K562 (cell line): Measurements from ENCODE around the gene C14orf180. TPM values are rescaled to one million over a fixed set of nuclear protein-coding genes. Genes with fewer than 3 reads are reported as not detected.

Experiments
- ATAC-seq: fragments of 200-7000 bp; cut with Tn5 transposase; 3 replicates; pipeline ENCODE4 v1.9.1; 2020; ENCODE audit warnings: moderate library complexity
- BruUV-seq: library from RNA; stranded (reverse); fragments of 400-500 nt; replicated peaks from 2 replicates; lab custom pipeline; 2021; lab: Mats Ljungman, UMichigan
- CTCF ChIA-PET: fragments of 300-600 bp; formaldehyde crosslinking; extraction: SDS; loops from one replicate; lab custom pipeline; 2021; ENCODE audit warnings: low intra/inter-chr PET ratio; lab: Yijun Ruan, JAX
- POLR2A ChIA-PET: fragments of 300-600, 350-650 bp; sonication (Branson Sonifier 250); formaldehyde crosslinking; extraction: SDS; loops from one replicate; lab custom pipeline; 2021; ENCODE audit warnings: antibody characterized with exemption, inconsistent platforms; lab: Yijun Ruan, JAX
- DNase-seq, 4 experiments: peaks; one replicate each; pipeline versions ENCODE4 v3.0.0 to v3.0.0-alpha.2; 2011 to 2018; ENCODE audit warnings: low spot score in 3 of 4, mixed read lengths in 3 of 4; ENCODE audit errors: extremely low read depth in 1 of 4
- FAIRE-seq: peaks from 2 replicates; lab custom pipeline; 2011; peaks lifted over from hg19 to GRCh38; lab: Jason Lieb, UNC
- H2AFZ ChIP-seq: 2 replicates; pipeline ENCODE4 v1.6.0; 2011; ENCODE audit warnings: low read depth, low read length, control low read depth, inconsistent platforms
- H3K27ac ChIP-seq: fragments of 200-600 bp; 3 replicates; pipeline ENCODE4 v1.8.0; 2011; ENCODE audit warnings: low read depth, mild to moderate bottlenecking, control low read depth, inconsistent platforms, low read length, moderate library complexity, mixed read lengths; ENCODE audit errors: extremely low read depth
- H3K27me3 ChIP-seq, 2 experiments: fragments of 300-600 bp in 1 of 2; 2 replicates in 1 of 2; 3 replicates in 1 of 2; pipeline versions ENCODE4 v1.6.0 to v1.8.0; 2011; ENCODE audit warnings: inconsistent platforms in 2 of 2, low read length in 2 of 2, mild to moderate bottlenecking in 1 of 2, mixed read lengths in 1 of 2, moderate library complexity in 1 of 2; ENCODE audit not compliant: control insufficient read depth in 2 of 2, insufficient read depth in 2 of 2
- H3K36me3 ChIP-seq: fragments of 300-600 bp; 3 replicates; pipeline ENCODE4 v1.8.0; 2011; ENCODE audit warnings: mild to moderate bottlenecking, low read length, inconsistent platforms; ENCODE audit not compliant: control insufficient read depth, insufficient read depth
- H3K4me1 ChIP-seq, 2 experiments: fragments of 200-600 bp in 1 of 2; replicated peaks in 1 of 2; 2 replicates in 1 of 2; 3 replicates in 1 of 2; pipeline versions ENCODE4 v1.5.1 to v1.8.0; 2011; ENCODE audit warnings: inconsistent platforms in 2 of 2, low read length in 2 of 2, mild to moderate bottlenecking in 1 of 2, mixed read lengths in 1 of 2, moderate library complexity in 1 of 2; ENCODE audit not compliant: control insufficient read depth in 2 of 2, insufficient read depth in 2 of 2
- H3K4me2 ChIP-seq: 2 replicates; pipeline ENCODE4 v1.6.1; 2011; ENCODE audit warnings: low read length, control low read depth, inconsistent platforms, mixed read lengths; ENCODE audit not compliant: insufficient read depth
- H3K4me3 ChIP-seq: fragments of 200-600 bp; sonication (generic), shearing (Covaris generic); 2 replicates; pipeline ENCODE4 v1.5.1; 2016; ENCODE audit warnings: control low read depth, inconsistent platforms
- H3K79me2 ChIP-seq: fragments of 200-600 bp; 3 replicates; pipeline ENCODE4 v1.8.0; 2011; ENCODE audit warnings: low read length, inconsistent platforms; ENCODE audit not compliant: control insufficient read depth, insufficient read depth
- H3K9ac ChIP-seq, 2 experiments: 2 replicates each; pipeline versions ENCODE4 v1.6.0 to v1.6.1; 2011; ENCODE audit warnings: low read depth in 2 of 2, low read length in 2 of 2, control low read depth in 1 of 2, inconsistent platforms in 1 of 2, mild to moderate bottlenecking in 1 of 2, mixed read lengths in 1 of 2; ENCODE audit not compliant: insufficient read depth in 1 of 2
- H3K9me1 ChIP-seq: one replicate; pipeline ENCODE4 v1.6.0; 2011; ENCODE audit warnings: inconsistent platforms, mild to moderate bottlenecking, low read length, moderate library complexity; ENCODE audit not compliant: control insufficient read depth, insufficient read depth
- H3K9me3 ChIP-seq: replicated peaks from 2 replicates; pipeline ENCODE4 v1.5.1; 2011; ENCODE audit warnings: low read depth, low read length, inconsistent platforms; ENCODE audit not compliant: control insufficient read depth, insufficient read depth
- H4K20me1 ChIP-seq: replicated peaks from 2 replicates; pipeline ENCODE4 v1.6.1; 2011; ENCODE audit warnings: low read length, inconsistent platforms, mixed read lengths; ENCODE audit not compliant: control insufficient read depth, insufficient read depth
- ARNT ChIP-seq, 2 experiments: fragments of 450-650 bp; IDR thresholded peaks; 2 replicates each; pipeline ENCODE4 v1.6.1; 2016; ENCODE audit warnings: mild to moderate bottlenecking in 1 of 2
- DMBX1 ChIP-seq: fragments of 250-450 bp; sonication (Bioruptor Pico); IDR thresholded peaks from 2 replicates; pipeline ENCODE4 v1.8.0; 2022; ENCODE audit warnings: inconsistent platforms, mild to moderate bottlenecking, moderate library complexity, borderline replicate concordance
- ETV5 ChIP-seq: sonication (generic); formaldehyde crosslinking; IDR thresholded peaks from 2 replicates; pipeline ENCODE4 v1.4.0; 2020; ENCODE audit warnings: low read depth, mild to moderate bottlenecking, missing genetic modification reagents
- GTF3C2 ChIP-seq: IDR thresholded peaks from 3 replicates; pipeline ENCODE4 v1.6.1; 2011; ENCODE audit warnings: borderline replicate concordance, mild to moderate bottlenecking, moderate library complexity; ENCODE audit not compliant: insufficient read length; ENCODE audit errors: extremely low read depth
- MAZ ChIP-seq, 2 experiments: fragments of 450-650 bp in 1 of 2; sonication (generic) in 1 of 2; formaldehyde crosslinking; IDR thresholded peaks in 1 of 2; conservative IDR thresholded peaks in 1 of 2; 2 replicates each; pipeline versions ENCODE4 v1.4.0 to v1.5.0; 2020; ENCODE audit warnings: mild to moderate bottlenecking in 1 of 2, missing genetic modification reagents in 1 of 2
- NCOA1 ChIP-seq: fragments of 450-650 bp; IDR thresholded peaks from 2 replicates; pipeline ENCODE4 v1.6.1; 2016; ENCODE audit warnings: low read depth
- PTRF ChIP-seq: fragments of 450-650 bp; IDR thresholded peaks from 2 replicates; pipeline ENCODE4 v1.6.1; 2016; ENCODE audit warnings: mild to moderate bottlenecking, missing genetic modification characterization, missing compliant biosample characterization
- RCOR1 ChIP-seq, 2 experiments: IDR thresholded peaks; 2 replicates each; pipeline ENCODE4 v1.6.1; 2012; ENCODE audit warnings: low read depth in 2 of 2, low read length in 2 of 2, borderline replicate concordance in 1 of 2, improper control_type of control experiment in 1 of 2
- SMAD1 ChIP-seq: fragments of 150-350 bp; IDR thresholded peaks from 2 replicates; pipeline ENCODE4 v1.6.1; 2014; ENCODE audit warnings: low read length, low read depth; ENCODE audit not compliant: partially characterized antibody
- U2AF1 ChIP-seq: fragments of 200-400 bp; formaldehyde crosslinking; optimal IDR thresholded peaks from 2 replicates; pipeline ENCODE3; 2017; ENCODE audit warnings: mild to moderate bottlenecking, low read depth, low read length, moderate library complexity
- ZNF436 ChIP-seq: fragments of 250-450, 450-650 bp; sonication (Bioruptor Pico); formaldehyde crosslinking; IDR thresholded peaks from 2 replicates; pipeline ENCODE4 v1.7.0; 2020; ENCODE audit warnings: mild to moderate bottlenecking
- WGBS: fragments of 100-300 bp; shearing (Covaris generic); methylation state at CpG from one replicate; pipeline ENCODE4 v1.1.6; 2016; ENCODE audit warnings: low coverage, mixed read lengths; ENCODE audit not compliant: insufficient coverage; ENCODE audit errors: missing lambda C conversion rate; 5-methylcytosine and 5-hydroxymethylcytosine counted together
- in situ Hi-C: fragments of 300-500 bp; cut with MboI; formaldehyde crosslinking; loops from 4 replicates; pipeline ENCODE4 v1.15.0; 2018; ENCODE audit warnings: inconsistent platforms, mixed read lengths
- intact Hi-C: fragments of 100-400 bp; cut with micrococcal nuclease; formaldehyde crosslinking; loops from 2 replicates; pipeline ENCODE4 v1.14.2; 2022
- polyA plus RNA-seq, 8 experiments: library from polyadenylated mRNA; depleted of rRNA in 4 of 8; stranded (reverse) in 5 of 8; unstranded in 3 of 8; fragments of >200 nt; fragmentation: Nextera tagmentation in 2 of 8; fragmentation: Illumina TruSeq in 1 of 8; extraction: Ambion mirVana in 2 of 8; extraction: Trizol in 1 of 8; gene quantifications; 2 replicates each; pipeline versions ENCODE4 v1.2.1 to v1.2.3, GENCODE V29; 2011 to 2014; ENCODE audit warnings: inconsistent platforms in 1 of 8, missing spikeins in 1 of 8
- total RNA-seq, 7 experiments: library from RNA; depleted of rRNA in 6 of 7; stranded (reverse); fragments of >200 nt in 6 of 7; fragmentation: Illumina TruSeq in 2 of 7; extraction: Trizol in 2 of 7; gene quantifications; 2 replicates each; pipeline versions ENCODE4 v1.2.1 to v1.2.3, GENCODE V29; 2011 to 2021; ENCODE audit warnings: low replicate concordance in 1 of 7

The C14orf180 gene
- total and polyA plus RNA-seq, 9 of the 15 experiments (the other 6 are each of a cell fraction or from before 2014, with no cell fraction given) = not detected

GRCh38 chr14:104531421-104532190 lies 48.0 kb upstream of the C14orf180 start:
- WGBS = 1% methylated on average over 16 of the region's 19 CpGs
- POLR2A ChIA-PET = no interaction called here

More at GRCh38 chr14:104531421-104532190, 48.0 kb upstream of the C14orf180 start:
- Histone ChIP-seq H4K20me1 (no peaks in the 10 kb centered on the region), H3K4me1 (no peaks in the 10 kb centered on the region; a peak in 1 of 5 replicates), H2AFZ (no peak overlapping the region), H3K79me2 (no peaks in the 10 kb centered on the region), H3K9me3 (no peaks in the 10 kb centered on the region), H3K9me1 (no peaks in the 10 kb centered on the region), H3K27me3 (no peaks in the 10 kb centered on the region; a peak in 1 of 5 replicates), H3K27ac (no peak overlapping the region), H3K36me3 (no peaks in the 10 kb centered on the region), H3K9ac (no peak overlapping the region), H3K4me3 (no peak overlapping the region), H3K4me2 (no peak overlapping the region)
- intact Hi-C loops = no loop called here
- BruUV-seq = no TSS peak
- CTCF ChIA-PET = no interaction called here
- FAIRE-seq (no peak), DNase-seq (no peak), ATAC-seq (no peak)
- TF ChIP-seq PTRF (no peak), ZNF436 (no peak), RCOR1 (IDR thresholded peaks at IDR 0.05; ENCODE audit: borderline replicate concordance in 1 of 2, low read depth in 2 of 2, low read length in 2 of 2) (no peak), DMBX1 (CRISPR knock-in tag) (no peak), ARNT (IDR thresholded peaks at IDR 0.05) (no peak), GTF3C2 (no peak), NCOA1 (no peak), SMAD1 (no peak), ETV5 (no peak), U2AF1 (no peak), MAZ (CRISPR knock-in tag; conservative IDR thresholded peaks at IDR 0.05 in 1 of 2, IDR thresholded peaks at IDR 0.05 in 1 of 2) (no peak)
- in situ Hi-C loops = no loop called here
